GM18517 (cell line): ENCODE data around the gene SLC7A5.

Experiments used
- ATAC-seq: cut with Tn5 transposase; IDR thresholded peaks from one replicate; pipeline ENCODE4 v1.9.1; 2021; ENCODE audit warnings: mild to moderate bottlenecking, moderate library complexity; ENCODE audit not compliant: unreplicated experiment

SLC7A5 gene

DNA sequence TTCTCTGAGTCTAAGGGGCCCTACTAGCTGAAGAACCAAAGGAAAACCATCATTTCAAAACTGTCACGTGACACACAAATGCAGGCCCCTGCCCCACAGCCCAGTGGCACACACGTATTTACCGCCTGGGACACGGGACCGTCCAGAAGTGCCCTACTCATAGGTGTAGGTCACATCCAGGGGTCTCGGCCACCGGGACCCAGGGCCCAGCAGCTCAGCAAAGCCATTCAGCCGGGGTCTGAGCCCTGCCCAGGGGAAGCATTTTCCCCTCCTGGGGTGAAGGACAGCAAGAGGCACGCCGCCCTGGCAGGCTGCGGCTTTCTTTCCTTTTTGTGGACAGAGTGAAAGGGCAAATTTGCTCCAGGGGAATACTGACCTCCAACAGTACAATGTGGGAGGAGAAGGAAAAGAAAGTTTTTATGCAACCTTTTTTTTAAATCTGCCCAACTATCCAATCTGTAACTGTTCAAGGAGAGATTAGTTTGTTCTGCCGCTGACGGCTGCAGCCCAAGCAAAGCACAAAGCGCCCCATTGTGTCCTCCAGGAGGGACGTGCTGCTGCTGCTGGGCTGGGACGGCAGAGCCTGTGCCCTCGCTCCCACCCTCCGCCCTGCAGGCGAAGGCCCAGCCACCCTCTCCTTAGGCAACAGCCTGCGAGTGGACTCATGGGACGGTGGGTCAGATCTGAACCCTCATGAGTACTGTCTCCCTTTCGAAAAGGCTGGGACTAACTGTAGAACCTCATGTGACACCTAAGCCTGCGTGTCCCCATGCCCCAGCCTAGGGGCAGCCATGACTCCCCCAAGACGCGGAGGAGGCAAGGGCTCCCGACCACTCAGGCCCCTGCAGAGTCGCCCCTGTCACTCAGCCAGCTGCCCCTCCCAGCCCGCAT, 21.3 kb downstream of the SLC7A5 start:
- ATAC-seq = no peak

DNA sequence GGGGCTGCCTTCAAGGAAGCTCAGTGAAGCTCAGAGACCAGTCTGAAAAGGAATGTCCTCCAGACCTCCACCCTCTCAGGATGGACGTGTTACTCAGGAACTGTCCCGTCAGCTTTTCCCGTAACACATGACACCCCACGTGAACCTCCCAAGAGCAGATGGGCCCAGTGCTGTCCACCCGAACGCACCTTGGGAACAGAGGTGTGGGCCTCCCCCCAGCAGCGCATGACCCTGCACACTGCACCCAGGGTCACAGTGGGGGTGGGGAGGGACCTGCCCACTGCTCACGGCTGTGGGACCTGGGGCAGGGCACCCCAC, 21.9 kb downstream of the SLC7A5 start:
- ATAC-seq = no peak

DNA sequence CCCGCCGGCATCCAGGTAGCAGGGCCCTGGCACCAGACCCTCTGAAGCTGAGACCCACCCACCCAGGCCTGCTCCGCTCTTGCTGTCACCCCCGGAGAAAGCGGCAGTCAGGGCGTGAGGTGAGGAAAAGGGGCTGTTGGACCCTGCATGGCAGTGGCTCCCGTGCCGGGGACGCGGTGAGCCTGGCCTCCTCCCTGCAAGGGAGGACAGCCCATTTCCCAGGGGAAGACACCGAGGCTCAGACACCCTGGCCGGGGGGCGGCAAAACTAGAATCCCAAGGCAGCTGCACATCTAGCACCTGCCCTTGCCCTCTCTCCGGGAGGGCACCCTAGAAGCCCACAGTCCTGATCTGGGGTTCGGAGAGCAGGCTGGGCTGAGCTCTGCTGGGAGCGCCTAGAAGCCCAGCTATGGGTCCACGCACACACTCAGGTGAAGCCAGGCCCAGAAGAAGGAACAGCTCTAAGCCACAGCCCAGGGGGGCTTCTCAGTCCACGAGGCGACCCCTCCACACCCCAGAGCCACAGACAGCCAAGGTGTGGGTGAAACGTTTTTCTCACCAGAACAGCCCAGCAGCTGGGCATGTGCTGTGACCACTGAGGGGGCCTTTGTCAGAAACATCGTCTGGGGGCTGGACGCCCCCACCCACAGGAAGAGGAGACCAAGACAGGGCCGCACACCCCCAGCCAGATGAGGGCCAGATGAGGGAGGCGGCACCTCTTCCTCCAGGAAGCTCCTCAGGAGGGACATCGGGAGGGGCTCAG, 22.4 kb downstream of the SLC7A5 start:
- no peak for ATAC-seq

DNA sequence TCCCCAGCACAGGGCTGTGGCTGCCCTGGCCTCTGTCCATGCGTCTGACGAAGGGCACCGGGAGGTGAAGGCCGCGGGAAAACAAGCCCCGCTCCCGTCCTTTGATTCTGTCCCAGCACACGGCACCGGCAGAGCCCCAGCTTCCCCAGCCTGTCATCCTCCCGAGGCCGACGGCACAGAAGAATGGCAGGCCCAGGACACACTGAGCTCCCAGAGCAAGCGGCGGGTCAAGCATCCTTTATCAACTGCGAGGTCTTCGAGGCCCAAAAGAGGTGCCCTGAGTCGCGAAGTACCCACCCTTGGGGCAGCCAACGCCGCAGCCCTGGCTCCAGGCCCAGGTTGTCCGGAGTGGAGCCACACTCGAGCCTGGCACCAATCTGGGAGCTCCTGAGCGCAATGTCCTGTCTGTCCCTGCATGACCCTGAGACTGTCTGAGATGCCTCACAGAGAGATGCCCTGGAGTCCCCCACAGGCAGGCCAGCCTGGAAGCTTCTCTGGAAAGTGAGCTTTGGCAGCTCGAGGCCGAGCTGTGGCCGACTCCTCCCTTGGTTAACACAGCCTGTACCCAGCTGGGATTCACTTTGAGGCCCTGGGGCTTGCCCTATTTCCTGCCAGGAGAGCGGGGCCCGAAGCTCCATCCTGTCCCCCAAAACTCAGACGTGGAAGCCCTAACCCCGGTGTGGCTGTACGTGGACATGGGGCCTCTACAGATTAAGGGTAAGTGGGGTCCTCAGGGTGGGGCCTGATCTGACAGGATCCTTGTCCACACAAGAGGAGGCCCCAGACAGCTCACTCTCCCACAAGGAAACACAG, 23.3 kb downstream of the SLC7A5 start:
- no peak for ATAC-seq

DNA sequence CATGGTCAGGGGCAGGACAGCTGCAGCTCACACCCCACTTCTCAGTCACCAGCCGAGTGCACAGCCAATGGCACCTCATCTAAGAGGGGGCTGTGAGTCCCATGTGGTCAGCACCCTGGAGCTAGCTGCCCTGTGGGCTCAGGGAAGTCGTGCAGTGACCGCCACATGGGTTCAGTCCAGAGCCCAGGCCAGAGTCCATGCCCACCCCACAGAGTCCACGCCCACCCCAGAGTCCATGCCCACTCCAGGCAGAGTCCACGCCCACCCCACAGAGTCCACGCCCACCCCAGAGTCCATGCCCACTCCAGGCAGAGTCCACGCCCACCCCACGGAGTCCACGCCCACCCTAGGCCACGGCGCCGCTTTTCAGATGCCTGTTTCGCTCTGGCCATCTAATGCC, 24.1 kb downstream of the SLC7A5 start:
- ATAC-seq = no peak

DNA sequence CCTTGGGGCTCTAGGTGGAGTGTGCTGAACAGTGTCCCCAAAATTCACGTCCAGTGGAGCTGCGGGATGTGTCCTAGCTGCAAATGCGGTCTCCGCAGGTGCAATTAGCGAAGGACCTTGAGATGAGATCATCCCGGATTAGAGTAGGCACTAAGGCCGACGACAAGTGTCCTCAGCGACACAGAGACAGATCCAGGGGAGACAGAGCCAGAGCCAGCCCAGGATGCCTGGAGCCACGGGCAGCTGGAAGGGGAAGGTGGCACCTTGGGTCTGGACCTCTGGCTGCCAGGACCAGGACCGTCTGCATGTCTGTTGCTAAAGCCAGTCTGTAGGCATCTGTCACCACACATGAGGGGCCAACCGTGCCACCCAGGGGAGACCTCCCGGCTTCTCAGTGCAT, 24.5 kb downstream of the SLC7A5 start:
- ATAC-seq = no peak

DNA sequence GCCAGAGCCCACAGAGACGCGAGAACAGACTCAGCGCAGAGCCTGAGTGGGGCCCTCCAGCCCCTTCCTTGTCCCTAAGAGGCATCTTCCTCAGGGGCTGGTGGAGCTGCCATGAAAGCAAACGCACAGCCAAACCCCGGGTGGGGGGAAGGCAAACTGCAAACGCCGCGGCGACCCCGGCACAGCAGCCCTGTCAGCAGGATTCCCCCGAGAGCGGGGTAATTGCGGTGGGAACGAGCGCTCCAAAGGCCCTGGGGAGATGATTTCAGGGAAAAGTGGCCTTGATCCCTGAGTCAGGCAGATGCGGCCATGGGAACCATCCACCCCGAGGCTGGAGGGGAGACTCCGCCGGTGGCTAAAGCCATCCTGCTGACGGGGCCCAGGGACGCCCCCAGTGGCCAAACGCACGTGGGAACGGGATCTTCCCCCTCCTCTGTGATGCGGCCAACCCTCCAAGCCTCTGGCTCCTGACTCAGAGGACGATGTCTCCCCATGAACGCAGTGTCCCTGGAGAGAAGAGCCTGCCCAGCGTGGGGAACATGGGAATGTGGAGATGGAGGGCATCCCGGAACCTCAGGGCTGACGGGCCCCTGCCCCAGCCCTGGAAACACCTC, 25.1 kb downstream of the SLC7A5 start:
- ATAC-seq = no peak

DNA sequence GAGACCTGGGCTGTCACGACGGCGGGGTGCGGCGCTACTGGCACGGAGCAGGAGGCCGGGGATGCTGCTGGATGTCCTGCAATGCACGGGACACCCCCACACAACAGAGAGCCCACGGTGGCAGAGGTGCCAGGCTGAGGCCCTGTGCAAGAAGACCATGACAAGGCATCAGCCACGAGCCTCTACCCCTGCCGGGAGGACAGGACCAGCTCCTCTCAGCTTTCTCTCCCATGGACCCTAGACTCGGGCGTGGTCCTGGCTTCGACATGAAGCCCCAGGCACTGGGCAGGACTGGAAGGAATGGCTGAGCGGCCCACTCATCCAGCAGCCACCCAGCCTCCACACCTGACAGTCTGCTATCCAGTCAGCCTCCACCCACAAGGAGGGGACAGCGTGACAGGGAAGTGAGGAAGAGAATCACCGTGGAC, 25.6 kb downstream of the SLC7A5 start:
- no peak for ATAC-seq

DNA sequence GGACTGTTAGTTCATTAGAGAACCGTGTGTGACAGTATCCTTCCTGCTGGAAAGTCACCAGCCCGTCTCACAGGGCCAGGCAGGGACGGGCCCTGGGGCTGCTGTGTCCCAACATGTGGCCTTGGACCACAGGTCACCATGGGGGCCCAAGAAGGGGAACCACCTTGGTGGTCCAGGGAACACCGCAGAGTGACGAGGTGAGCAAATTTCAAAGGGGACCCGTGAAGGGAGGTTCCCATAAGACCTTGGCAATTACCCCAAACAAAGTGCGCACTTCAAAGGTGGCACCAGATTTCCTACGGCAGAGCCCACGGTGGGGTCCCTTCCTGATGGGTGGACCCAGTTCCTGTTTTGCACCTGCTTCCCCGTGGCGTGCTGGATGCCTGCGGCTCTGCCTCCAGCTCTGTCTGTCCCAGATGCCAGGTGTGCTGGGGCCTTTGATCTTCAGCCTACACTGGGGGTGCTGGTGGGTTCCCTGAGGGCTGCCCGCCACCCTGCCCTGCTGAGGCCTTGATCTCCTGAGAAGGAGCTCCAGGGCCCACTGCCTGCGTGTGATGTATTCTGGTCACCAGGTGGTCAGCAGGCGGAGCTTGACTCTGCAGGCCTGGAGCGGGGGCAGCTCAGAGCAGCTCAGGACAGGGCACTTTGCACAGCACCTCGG, 27.0 kb downstream of the SLC7A5 start:
- ATAC-seq = no peak

DNA sequence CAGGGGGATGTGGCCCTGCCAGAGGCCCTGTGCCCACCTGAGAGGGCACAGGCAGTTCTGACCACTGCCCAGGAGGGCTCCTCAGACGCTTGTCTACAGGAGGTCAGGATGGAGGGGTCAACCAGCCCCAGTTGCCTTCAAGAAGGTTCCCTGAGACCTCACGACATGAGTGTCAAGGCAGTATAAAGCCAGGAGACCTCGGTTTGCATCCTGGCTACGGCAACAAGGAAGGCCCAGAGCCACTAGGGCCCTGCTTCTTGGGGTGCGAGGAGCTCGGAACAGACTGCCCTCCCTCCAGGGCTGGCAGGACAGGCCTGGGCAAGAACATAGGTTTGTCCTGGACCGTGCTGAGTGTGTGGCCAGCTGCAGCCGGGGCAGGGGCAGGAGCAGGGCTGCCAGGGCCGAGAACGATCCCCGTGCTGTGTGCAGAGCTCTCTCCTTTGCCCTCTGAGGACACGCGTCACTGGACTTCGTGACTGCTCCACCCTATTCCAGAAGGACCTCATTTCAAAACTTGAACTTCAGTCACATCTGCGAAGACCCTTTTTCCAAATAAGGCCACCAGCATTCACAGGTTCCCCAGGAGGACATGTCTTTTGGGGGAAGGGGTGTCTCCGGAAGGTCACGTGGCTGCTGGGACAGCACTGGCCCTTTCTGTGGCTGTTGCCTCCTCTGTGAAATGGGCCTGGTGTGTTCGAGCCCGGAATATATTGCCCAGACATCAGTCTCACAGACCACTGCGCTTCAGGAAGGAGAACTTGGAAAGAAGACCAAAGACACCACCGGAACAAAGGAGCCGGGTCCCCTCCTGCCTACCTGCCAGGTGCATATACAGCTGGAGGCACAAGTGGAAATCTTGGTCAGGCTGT, 27.7 kb downstream of the SLC7A5 start:
- no peak for ATAC-seq

DNA sequence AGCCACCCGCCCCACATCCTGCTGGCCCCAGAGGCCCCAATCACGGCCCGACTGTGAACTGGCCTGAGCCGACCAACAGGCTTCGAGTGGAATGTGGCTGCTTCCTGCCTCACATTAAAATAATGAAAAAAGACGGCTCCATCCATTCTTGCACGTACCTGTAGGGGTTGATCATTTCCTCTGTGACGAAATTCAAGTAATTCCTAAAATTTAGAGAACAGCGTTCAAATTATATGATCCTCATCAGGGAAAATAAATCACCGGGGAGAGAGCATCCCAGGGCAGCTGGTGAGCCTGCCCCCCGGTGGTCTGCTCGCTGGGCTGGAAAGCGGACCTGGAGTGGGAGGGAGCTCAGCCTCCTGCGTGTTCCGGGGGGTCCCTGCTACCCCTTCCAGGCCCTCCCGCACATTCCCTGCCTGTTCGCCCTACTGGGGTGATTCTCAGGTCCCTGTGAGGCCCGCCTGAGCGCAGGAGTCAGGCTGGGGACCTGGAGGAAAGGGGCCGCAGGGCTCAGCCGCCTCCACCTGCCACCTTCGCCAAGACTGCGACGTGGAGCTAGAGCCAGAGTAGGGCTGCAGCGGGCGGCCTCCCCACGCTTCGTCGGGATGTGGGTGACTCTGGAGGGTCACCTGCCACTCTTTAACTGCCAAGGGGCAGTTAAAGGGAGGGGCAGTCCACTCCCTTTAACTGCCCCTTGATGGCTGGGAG, 28.9 kb downstream of the SLC7A5 start:
- ATAC-seq = no peak

DNA sequence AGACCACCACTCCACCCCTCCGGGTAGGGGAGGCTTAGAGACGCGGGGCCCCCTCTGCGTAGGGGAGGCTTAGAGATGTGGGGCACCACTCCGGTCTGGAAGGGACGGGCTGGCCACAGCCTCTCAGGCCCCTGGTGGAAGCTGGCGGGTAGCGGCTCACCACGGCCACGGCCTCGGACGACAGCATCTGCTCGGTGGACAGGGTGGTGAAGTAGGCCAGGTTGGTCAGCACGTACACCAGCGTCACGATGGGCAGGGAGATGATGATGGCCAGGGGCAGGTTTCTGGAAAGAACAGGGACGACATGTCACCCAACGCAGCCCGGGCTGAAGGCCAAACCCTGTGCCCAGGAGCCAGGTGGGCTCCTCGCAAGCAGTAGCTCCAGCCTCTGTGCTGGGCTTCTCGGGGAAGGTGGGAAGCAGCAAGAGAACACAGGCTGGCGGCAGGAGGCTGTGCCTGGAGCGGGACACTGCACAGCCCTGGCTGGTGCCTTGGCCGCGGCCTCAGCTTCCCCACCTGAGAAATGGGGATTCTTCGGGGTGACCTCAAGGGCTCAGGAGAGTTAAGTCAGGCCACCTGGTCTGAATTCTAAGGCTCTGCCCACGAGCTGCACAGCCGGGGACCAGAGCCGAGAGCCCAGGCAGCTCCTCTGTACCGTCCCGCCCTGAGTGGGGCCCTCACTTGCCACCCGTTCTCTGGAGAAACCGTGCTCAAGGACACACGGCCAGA, 29.6 kb downstream of the SLC7A5 start:
- no peak for ATAC-seq

DNA sequence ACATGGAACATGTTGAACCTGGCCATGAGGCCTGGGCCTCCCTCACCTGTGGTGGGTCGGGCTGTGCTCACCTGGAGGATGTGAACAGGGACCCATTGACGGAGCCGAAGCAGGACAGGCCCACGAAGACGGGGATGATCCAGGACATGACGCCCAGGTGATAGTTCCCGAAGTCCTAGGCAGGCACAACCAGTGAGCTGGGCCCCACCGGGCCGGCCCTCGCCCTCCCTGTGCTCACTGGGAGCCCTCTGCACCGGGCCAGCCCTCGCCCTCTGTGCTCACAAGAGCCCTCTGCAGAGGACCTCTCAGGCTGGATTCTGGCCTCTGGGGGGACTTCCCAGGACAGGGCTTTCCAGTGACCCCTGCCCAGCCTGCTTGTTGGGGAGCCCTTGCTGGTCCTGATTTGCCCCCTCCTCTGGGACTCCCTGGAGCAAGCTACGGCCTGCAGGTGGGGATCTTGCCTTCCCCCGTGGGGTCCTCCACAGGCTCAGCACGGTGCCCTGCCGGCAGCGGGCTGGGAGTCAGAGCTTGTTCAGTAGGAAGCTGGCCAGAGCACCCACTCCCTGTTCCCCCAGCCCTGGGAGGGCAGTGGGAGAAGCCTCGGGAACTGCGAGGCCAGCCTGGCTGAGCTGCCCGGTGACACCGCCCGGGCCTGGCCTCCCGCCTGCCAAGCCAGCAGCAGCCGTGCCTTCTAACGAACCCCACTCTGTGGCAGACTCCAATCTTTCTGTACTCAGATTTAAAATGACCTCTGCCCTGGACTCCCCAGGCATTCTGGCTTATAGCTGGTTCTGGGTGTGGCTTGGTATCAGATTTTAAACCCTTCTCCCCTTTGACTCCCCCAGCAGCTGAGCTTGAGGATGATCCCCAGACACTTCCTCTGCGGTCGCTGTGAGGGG, 30.4 kb downstream of the SLC7A5 start:
- ATAC-seq = no peak

DNA sequence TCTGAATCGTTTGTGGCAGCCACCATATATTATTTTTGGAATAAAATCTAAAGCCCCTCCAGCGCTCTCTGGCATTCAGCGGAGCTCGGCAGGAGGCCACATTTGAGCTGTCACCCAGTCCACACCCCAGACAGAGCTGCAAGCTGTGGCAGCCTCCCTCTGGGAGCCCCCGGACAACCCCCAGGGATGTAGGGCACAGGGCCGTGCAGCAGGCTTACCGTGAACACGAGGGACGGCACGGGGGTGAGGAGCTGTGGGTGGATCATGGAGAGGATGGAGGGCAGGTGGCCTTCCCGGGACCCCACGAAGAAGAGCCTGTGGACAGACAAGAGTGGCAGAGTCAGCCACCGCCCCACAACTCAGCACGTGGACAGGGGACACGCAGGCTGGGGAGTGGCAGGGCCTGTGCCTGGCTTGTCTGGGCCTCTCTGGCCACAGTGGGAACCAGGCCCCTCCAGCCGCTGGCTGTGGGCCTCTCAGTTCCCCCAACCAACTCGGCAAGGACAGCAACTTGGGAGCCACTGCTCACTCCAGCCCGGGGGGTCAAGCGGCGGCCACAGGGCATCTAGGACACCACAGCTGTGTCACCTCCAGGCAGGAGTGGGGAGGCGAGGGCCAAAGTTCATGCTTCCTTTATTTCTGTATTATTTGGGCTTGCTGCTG, 31.5 kb downstream of the SLC7A5 start:
- ATAC-seq = no peak

DNA sequence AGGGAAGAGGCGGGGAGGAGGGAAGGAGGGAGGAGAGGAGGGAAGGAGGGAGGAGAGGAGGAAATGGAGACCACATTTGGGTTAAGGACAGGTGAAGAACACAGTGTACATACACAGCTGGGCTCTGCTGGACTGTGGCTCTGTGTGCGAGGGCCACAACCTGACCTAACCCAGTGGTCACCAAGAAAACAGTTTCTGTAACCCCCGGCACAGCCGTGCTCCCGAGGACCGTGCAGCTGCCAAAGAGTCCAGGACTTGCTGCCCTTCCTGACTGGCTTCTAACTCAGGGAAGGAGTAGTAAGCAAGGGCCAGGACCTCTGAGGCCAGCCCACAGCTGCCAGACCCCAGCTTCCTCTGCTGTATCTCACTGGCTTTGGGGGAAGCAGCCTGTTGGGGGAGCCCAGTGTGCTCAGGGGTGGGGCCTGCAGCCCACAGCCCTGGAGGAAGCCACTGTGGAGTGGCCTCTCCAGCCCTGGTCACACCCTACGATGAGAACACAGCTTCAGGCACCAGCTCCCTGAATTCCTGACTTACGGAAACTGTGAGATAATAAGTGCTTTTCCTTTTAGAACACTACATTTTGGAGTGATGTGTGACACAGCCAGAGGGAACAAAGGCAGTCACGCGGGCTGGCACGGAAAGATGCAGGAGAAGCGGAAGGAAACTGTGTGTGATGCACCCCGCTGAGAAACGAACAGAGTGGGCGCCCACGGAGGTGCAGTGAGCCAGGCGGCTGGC, 32.3 kb downstream of the SLC7A5 start:
- ATAC-seq = no peak

DNA sequence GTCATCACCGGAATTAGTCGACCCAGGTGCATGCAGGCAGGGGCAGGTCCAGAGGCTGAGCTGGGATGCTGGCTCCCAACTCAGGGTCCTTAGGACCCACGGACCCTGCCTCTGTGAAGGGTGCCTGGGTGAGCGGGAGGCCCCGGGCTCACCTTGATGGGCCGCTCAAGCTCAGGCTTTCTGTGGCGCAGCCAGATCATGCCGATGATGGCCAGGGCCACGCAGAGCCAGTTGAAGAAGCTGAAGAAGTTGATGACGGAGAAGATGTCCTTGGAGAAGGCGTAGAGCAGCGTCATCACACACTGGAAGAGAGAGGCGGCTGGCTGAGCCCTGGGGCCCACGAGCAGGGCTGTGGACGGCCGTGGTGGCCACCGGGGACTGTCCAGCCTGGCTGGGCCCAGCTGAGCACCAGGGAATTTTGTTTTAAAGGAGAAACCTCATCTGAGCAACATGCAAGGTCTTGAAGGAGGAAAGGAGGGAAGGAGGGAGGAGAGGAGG, 32.9 kb downstream of the SLC7A5 start:
- ATAC-seq = no peak
